HUDEP-2 (cell line): Measurements from ENCODE around the gene MANSC4.
A peak's percentile ranks its signal among the peaks of the same experiment; 100 is the strongest.

Source experiments
- DNase-seq, 76 experiments: peaks; one replicate each; lab custom pipeline; 2025; ENCODE audit not compliant: unreplicated experiment in 76 of 76; lab: John Stamatoyannopoulos, UW

MANSC4 gene

DNA sequence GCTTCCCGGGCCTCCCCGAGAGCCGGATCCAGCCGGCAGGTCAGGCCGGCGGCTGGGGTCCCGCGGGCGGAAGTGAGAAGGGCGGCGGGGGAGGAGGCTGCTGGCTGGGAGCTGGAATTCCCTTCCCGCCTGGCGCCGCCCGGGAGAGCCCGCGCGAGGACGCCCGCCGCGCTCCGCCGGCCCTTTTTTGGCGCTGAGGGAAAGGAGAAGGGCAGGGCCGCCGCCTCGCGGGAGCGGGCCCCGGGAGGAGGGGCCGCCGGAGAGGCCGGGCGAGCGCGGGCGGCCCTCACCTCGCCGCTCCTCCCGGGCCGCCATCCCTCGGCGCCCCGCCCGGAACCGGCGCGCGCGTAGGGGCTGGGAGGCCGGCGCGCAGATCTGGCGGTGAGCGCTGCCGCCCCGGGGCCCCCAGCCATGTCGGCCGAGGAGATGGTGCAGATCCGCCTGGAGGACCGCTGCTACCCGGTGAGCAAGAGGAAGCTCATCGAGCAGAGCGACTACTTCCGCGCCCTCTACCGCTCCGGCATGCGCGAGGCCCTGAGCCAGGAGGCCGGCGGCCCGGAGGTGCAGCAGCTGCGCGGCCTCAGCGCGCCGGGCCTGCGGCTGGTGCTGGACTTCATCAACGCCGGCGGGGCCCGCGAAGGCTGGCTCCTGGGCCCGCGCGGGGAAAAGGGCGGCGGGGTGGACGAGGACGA lies at the start of gene MANSC4, which contains the start of gene KLHL42:
MANSC4 (minus strand) TSS at position 317 of the 692 bp plus-strand sequence. CDS start 8,960 bp downstream, outside the sequence.
KLHL42 (plus strand) TSS at position 314 of the 692 bp plus-strand sequence; CDS start at position 412, 98 bp downstream.
- peak in 52 of 76 experiments; percentile 2 to 74 (median 38) for DNase-seq

GRCh38 chr12:27828196-27828595 lies 48.2 kb upstream of the MANSC4 start:
- no peak for DNase-seq

- no peak for DNase-seq
These were observed 46.0 kb upstream of the MANSC4 start for GRCh38 chr12:27826076-27826475.

- no peak for DNase-seq
These were observed 44.2 kb upstream of the MANSC4 start for GRCh38 chr12:27824126-27824842.

DNA sequence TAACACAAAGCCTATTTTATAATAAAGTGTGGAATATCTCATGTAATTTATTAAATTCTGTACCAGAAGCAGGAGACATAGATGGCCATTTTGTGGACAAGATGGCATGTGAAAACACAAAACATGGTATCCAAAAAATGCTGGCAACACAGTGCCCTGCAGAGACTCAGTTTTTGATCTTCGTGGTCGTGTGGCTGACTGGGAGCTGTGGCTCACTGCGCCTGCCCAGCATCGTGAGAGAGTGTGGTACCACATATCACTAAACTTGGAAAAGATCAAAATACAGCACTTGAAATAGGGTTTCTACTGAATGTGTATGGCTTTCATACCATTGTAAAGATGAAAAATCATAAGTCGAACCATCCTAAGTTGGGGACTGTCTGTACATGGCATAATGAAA lies 43.0 kb upstream of the MANSC4 start:
- no peak for DNase-seq

DNA sequence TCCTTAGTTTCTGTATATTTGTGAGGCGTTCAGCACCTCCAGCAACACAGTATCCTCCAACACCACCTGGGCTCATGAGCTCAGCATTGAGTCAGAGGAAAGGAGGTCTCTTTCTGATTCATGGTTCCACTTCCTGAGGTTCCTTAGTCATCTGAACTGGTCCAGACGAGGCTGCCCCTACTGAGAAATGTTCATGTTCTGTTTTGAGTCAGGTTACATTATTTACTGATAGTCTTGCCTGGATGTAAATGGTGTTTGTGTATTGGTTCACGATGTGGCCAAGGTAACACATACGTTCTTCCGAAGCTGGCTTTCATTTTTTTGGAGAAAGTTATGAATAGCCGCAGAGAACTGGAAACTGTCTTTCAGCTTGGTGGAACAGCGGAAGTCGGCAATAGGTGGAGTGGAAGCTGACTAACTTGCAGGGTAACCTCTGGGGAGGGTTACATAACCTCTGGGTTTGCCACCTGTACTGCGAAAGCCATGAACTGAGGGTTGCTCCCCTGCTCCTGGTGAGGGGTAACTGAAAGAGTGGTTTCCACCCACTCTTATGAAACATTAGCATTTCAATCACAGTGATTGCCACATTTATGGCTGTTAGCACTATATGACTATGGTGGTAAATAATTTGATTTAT lies 42.2 kb upstream of the MANSC4 start:
- no peak for DNase-seq

- peak in 50 of 76 experiments; percentile 1 to 75 (median 32) for DNase-seq
These were observed 41.4 kb upstream of the MANSC4 start for GRCh38 chr12:27821259-27821973.

- DNase-seq, result no peak
These were observed 40.5 kb upstream of the MANSC4 start for GRCh38 chr12:27820564-27820963.

- DNase-seq, result no peak
These were observed 38.4 kb upstream of the MANSC4 start for GRCh38 chr12:27818401-27818918.

- DNase-seq, result no peak
These were observed 37.7 kb upstream of the MANSC4 start for GRCh38 chr12:27817766-27818165.

- no peak for DNase-seq
These were observed 35.0 kb upstream of the MANSC4 start for GRCh38 chr12:27814851-27815591.

DNA sequence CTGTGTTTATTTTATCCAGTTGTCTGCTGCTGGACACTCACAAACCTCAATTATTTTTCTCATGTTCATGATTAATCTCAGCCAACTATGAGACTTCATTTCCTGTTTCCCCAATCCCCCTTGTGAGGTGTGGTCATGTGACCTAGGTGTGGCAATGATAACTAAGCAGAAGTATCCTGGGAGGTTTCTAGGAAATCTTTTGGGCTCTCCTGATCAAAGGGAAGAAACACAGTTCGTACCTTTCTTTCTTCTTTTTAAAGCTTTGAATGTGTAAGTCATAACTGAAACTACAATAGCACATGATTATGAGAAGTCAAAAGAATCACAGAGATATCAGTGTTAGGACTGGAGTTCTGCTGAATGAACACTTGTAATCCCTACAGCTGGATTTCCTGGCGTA lies 34.4 kb upstream of the MANSC4 start:
- DNase-seq, result no peak

DNA sequence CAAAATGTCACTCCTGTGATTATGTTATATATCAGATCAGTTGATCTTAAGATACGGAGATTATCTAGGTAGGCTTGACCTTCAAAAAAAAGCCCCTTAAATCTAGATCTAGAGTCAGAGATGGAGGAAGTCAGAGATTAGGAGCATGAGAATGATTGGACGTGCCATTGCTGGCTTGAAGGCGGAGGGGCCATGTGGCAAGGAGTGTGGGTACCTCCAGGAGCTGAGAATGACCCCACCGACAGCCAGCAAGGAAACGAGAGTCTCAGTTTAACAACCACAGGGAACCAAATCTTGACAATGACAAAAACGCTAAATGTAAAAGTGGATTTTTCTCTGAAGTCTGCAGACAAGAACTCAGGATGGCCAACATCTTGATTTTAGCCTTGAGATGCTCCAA lies 32.5 kb upstream of the MANSC4 start:
- no peak for DNase-seq

DNA sequence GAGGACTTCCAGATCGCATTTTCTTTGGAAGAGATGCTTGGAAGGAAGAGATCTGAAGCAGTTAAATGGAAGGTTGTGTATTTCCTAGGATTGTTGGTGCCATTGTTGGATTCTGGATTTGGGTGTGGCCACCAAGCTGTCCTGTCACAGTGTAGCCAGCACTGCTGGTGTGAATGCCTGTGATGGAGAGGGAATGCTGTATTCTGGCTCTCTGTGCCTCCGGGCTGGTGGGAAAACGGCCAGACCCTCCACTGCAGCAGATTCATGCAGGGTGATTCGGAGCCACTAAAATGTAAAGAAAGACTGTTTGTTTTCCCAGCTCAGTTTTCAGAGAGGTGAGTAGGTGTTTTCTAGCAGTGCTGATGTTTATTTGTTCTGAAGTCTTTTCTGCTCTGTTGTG lies 30.7 kb upstream of the MANSC4 start:
- no peak for DNase-seq

DNA sequence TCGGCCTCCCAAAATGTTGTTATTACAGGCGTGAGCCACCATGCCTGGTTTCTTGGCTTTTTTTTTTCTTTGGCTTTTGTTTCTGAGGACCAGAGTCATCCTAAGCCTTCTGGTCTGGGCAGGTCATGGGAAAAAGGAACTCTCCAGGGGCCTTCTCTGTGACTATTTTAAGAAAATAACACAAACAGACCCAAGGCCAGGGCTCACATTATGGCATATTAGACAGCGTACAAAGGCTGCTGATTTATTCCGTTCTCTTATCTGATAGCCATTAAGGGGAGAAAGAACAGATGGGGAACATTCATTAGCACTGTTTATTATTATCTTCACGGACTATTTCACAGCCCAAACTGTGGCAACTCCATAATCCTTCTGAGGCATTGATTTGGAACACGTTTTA lies 28.8 kb upstream of the MANSC4 start:
- DNase-seq, result no peak

GRCh38 chr12:27807063-27807703 lies 27.1 kb upstream of the MANSC4 start:
- DNase-seq, result no peak

DNA sequence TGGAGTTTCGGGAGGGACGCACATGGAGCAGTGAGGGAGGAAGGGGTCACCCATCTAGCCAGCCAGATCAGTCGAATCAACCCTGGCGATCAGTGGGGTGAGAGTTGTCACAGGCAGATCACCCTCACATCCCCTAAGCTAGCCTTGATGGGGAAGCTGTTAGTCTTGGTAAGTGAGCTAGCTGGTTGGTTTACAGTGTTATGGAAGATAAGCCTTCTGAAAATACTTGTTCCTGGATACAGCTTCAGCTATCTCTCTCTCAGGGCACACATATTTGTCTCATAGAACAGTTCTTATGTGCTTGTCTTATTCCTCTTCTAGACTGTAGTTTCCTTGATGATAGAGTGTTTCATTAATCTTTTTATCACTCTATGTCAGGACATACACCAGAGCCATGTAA lies 26.2 kb upstream of the MANSC4 start:
- DNase-seq, result no peak

DNA sequence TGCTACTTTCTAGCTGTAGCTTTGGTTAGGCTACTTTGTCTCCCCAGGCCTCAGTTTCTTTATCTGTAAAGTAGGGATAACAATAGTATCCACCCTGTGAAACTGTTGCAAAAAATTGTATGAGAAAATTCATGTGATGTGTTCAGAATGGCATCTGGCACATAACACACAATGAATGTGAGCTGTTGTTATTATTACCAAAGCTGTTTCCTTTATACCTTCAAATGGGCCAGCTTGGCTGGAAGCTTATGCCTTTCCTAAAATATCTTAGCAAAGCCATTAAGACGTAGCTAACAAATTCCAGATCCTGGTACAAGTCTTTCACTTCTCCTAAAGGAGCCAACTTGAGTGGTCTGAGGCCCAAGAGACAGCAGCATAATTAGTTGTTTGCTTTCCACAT lies 25.2 kb upstream of the MANSC4 start:
- DNase-seq, result no peak

- DNase-seq, result no peak
These were observed 22.9 kb upstream of the MANSC4 start for GRCh38 chr12:27802936-27803335.

DNA sequence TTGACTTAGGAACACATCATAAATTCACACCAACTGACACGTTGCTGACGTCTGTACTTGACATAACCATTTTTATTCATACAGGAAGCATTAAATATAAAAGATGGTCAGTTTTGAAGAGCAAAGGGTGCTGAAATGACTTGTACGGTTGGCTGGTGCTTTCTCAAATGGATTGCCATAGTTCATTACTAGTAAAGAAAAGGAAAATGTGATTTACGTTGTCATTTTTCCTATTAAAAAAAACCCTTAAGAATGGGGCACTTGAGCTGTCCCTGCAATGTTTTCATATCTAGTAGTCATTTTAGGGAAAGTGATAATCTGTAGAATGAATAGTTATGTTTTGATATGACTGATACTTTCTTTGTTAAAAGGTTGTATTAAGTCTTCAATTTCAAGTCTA lies 22.5 kb upstream of the MANSC4 start:
- no peak for DNase-seq
